Measurements from ENCODE around the gene LRRFIP1.
"Not testable (repeated sequence)": the region's sequence is repeated elsewhere in the genome, so short reads cannot be mapped to it uniquely, and the experiment has no call there.

Gene LRRFIP1

DNA sequence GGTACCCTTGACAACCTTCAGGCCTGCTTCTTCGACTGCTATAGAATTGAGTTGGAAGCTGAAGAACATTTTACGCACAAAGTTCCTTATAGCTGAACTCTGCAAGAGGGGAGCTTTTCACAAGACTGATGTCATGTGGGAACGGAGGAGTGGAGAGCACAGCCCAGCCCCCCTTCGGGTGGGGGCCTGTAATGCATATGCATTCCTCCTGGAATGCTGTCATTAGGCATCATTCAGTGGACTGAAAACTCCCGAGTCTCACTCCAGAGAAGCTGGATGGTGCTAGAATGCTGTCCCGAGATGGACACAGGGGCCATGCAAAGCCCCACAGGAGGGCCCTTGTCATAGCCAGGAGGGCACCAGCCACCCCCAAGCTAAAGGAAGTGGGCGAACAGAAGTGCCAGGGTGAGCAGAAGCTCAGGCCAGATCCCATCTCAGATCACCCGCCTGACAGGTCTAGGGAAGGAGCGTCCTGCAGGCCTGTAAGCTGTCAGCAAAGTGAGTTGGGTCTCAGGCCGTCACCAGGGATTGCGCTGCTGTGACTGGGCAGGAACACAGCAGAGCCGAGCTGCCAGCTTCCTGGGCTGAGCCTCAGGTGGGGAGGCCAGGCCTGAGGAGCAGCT lies 127.3 kb downstream of the LRRFIP1 start:
- Mint-ChIP-seq H3K9me3 (no peaks in the 10 kb centered on the region), H3K36me3 (ENCODE audit: insufficient read depth) (peaks cover 96% of the 10 kb centered on the region), H3K4me1 (ENCODE audit: low read depth in 2 of 2) (peaks cover 14 to 15% of the 10 kb centered on the region in 2 donors), H3K4me3 (peak overlapping the region in 1 of 2 donors; percentile 6), H3K27ac (no peak overlapping the region), H3K27me3 (no peaks in the 10 kb centered on the region)
- DNase-seq (no peak), ATAC-seq (replicated peaks) (no peak)

DNA sequence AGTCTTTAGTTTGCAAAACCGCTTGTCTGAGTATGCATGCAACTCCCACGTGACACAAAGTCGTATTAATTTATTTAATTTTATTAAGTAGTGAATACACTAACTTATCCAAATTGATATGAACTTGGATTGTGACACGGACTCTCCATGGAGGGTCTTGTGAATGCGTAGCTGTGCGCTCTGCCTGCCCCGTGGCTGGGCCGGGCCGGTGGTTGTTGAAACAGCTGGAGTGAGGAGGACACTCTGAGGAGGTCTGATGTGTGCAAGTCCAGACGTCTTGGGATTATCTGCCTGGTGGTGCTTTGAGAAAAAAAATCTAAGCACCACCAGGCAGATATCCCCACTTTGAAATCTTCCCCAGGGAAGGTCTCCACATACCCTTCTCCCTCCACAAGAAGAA lies 130.2 kb downstream of the LRRFIP1 start:
- peaks cover 6 to 7% of the 10 kb centered on the region in 2 donors for H3K4me1 Mint-ChIP-seq (ENCODE audit: low read depth in 2 of 2)
- H3K4me3 Mint-ChIP-seq, result no peak overlapping the region
- DNase-seq (no peak), ATAC-seq (replicated peaks) (no peak)
- no peak overlapping the region for H3K27ac Mint-ChIP-seq
- H3K27me3 Mint-ChIP-seq, result no peaks in the 10 kb centered on the region
- H3K36me3 Mint-ChIP-seq (ENCODE audit: insufficient read depth), result peaks cover 97% of the 10 kb centered on the region
- H3K9me3 Mint-ChIP-seq, result no peaks in the 10 kb centered on the region

DNA sequence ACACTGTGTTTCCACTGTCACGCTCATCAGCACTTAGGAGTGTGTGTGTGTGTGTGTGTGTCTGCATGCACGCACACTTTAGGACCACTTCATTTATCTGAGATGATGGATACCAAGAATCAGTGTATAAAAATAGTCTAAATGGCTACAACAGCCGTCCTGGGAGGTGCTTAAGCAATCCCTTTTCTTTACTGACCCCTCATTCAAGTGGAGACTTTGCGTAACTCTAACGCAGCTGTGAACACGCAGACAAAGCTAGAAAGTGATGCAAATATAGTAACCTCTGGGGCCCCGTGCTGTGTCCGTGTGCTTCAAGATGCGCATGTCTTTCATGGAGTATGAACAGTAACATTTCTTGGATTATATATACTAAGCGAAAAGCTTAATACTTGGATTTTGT lies 130.8 kb downstream of the LRRFIP1 start:
- Mint-ChIP-seq H3K27ac (no peak overlapping the region), H3K27me3 (no peaks in the 10 kb centered on the region), H3K36me3 (ENCODE audit: insufficient read depth) (peaks cover 97% of the 10 kb centered on the region), H3K9me3 (no peaks in the 10 kb centered on the region), H3K4me3 (no peak overlapping the region), H3K4me1 (ENCODE audit: low read depth in 2 of 2) (peaks cover 5 to 7% of the 10 kb centered on the region in 2 donors)
- DNase-seq, result no peak
- no peak for ATAC-seq (replicated peaks)

GRCh38 chr2:237759176-237759575 lies 131.8 kb downstream of the LRRFIP1 start:
- H3K9me3 Mint-ChIP-seq, result no peaks in the 10 kb centered on the region
- H3K4me1 Mint-ChIP-seq (ENCODE audit: low read depth in 2 of 2), result peaks cover 5 to 10% of the 10 kb centered on the region in 2 donors
- peaks cover 92% of the 10 kb centered on the region for H3K36me3 Mint-ChIP-seq (ENCODE audit: insufficient read depth)
- DNase-seq (no peak), ATAC-seq (replicated peaks) (no peak)
- H3K4me3 Mint-ChIP-seq, result peak overlapping the region in 1 of 2 donors; percentile 38
- no peaks in the 10 kb centered on the region for H3K27me3 Mint-ChIP-seq
- peak overlapping the region; percentile 44 to 46 for H3K27ac Mint-ChIP-seq

DNA sequence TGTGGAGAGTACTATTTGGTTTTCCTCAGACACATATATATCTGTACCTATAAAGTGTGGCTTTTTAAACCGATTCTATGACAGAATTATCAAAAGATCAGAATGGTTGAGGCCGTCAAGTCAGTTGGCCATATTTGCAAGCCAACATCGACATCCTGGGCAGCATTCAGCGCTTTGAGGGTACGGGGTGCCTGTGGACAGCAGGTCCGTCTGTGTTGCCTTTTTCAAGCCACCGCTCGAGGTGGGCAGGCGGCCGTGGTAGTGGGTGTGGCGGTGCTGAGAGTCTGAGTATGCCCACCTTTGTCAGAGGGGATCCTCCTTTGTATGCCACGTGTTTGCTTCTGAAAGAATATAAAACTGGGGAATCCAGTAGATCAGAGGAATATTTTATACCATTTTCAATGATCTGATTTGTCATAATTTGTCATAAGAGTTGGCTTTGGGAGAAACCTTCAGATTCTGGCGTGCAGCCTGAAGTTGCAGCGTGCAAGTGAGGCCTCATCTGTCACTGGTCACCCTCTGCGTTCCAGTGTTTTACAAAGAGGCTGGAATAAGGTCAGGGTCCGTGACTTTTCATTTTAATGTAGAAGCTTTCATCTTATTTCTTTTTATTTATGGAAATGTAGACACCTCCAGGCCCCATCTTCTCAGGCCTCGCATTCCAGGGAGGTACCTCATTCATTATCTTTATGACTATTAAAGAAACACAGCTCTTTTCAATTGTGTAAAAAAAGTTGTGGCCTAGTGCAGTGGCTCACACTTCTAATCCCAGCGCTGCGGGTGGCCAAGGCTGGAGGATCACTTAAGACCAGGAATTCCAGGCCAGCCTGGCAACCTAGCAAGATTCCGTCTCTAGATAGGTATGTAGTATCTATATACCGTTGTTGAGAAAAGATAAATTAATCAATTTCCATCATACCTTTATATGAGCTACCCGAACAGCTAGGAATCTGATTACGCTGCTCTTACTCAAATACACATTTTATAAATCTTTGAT lies 133.4 kb downstream of the LRRFIP1 start:
- H3K4me3 Mint-ChIP-seq, result no peak overlapping the region
- H3K27ac Mint-ChIP-seq, result no peak overlapping the region
- DNase-seq, result no peak
- no peaks in the 10 kb centered on the region for H3K9me3 Mint-ChIP-seq
- H3K27me3 Mint-ChIP-seq, result no peaks in the 10 kb centered on the region
- peaks cover 86% of the 10 kb centered on the region for H3K36me3 Mint-ChIP-seq (ENCODE audit: insufficient read depth)
- H3K4me1 Mint-ChIP-seq (ENCODE audit: low read depth in 2 of 2), result peaks cover 5 to 10% of the 10 kb centered on the region in 2 donors
- ATAC-seq (replicated peaks), result no peak

- ATAC-seq (replicated peaks), result not testable (repeated sequence)
These were observed 135.2 kb downstream of the LRRFIP1 start for GRCh38 chr2:237762291-237763182.

GRCh38 chr2:237763812-237764211 lies 136.4 kb downstream of the LRRFIP1 start:
- Mint-ChIP-seq H3K27ac (peak overlapping the region; percentile 41 to 42), H3K4me3 (no peak overlapping the region), H3K9me3 (no peaks in the 10 kb centered on the region), H3K36me3 (ENCODE audit: insufficient read depth) (peaks cover 85% of the 10 kb centered on the region), H3K27me3 (no peaks in the 10 kb centered on the region), H3K4me1 (ENCODE audit: low read depth in 2 of 2) (peaks cover 4 to 6% of the 10 kb centered on the region in 2 donors)
- no peak for DNase-seq
- no peak for ATAC-seq (replicated peaks)

More at GRCh38 chr2:237762291-237763182, 135.2 kb downstream of the LRRFIP1 start:
- not testable (repeated sequence) for H3K27me3 Mint-ChIP-seq; DNase-seq; H3K4me1 Mint-ChIP-seq (ENCODE audit: low read depth in 2 of 2); H3K9me3 Mint-ChIP-seq; H3K4me3 Mint-ChIP-seq
- H3K36me3 Mint-ChIP-seq (ENCODE audit: insufficient read depth), result peaks cover 85% of the 10 kb centered on the region
- peak overlapping the region; percentile 24 to 44 for H3K27ac Mint-ChIP-seq

DNA sequence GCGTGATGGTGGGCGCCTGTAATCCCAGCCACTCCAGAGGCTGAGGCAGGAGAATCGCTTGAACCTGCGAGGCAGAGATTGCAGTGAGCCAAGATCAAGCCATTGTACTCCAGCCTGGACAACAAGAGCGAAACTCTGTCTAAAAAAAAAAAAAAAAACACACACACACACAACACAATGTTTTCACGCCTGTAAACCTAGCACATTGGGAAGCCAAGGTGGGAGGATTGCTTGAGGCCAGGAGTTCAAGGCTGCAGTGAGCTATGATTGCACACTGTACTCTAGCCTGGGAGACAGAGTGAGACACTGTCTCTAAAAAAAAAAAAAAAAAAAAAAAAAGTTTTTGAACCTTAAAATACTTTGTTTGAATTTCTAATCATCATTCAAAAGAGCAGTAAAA lies 137.7 kb downstream of the LRRFIP1 start:
- not testable (repeated sequence) for H3K9me3 Mint-ChIP-seq; H3K27ac Mint-ChIP-seq; DNase-seq; H3K27me3 Mint-ChIP-seq; H3K4me1 Mint-ChIP-seq (ENCODE audit: low read depth in 2 of 2); H3K4me3 Mint-ChIP-seq; ATAC-seq (replicated peaks)
- peaks cover 82% of the 10 kb centered on the region for H3K36me3 Mint-ChIP-seq (ENCODE audit: insufficient read depth)

DNA sequence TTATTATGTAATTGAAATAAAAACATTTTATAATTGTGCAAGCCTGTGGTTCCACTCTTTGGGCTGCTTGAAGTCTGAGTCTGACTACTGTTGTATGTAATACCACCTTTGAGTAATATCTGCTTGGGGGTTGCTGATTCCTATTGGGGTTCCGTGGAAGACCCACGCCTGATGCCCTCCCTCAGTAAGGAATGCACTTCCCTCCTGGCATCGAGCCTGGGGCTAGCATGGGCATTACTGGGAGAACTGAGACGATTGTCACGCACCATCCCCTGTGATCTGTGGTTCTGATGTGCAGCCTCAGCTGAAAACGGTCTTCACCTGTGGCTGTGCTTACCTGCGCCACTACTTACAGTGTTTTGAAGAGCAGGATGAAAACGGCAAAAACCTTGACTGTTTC lies 138.5 kb downstream of the LRRFIP1 start:
- H3K27ac Mint-ChIP-seq, result no peak overlapping the region
- peaks cover 82% of the 10 kb centered on the region for H3K36me3 Mint-ChIP-seq (ENCODE audit: insufficient read depth)

GRCh38 chr2:237766340-237766739 lies 139.0 kb downstream of the LRRFIP1 start:
- peaks cover 82% of the 10 kb centered on the region for H3K36me3 Mint-ChIP-seq (ENCODE audit: insufficient read depth)
- H3K27ac Mint-ChIP-seq, result peak overlapping the region; percentile 35 to 72
- DNase-seq (no peak), ATAC-seq (replicated peaks) (no peak)
- H3K9me3 Mint-ChIP-seq, result no peaks in the 10 kb centered on the region
- no peak overlapping the region for H3K4me3 Mint-ChIP-seq
- peaks cover 4 to 6% of the 10 kb centered on the region in 2 donors for H3K4me1 Mint-ChIP-seq (ENCODE audit: low read depth in 2 of 2)
- no peaks in the 10 kb centered on the region for H3K27me3 Mint-ChIP-seq

More for the DNA sequence above, 138.5 kb downstream of the LRRFIP1 start:
- no peak for ATAC-seq (replicated peaks)
- no peaks in the 10 kb centered on the region for H3K27me3 Mint-ChIP-seq
- no peaks in the 10 kb centered on the region for H3K9me3 Mint-ChIP-seq
- peaks cover 4 to 6% of the 10 kb centered on the region in 2 donors for H3K4me1 Mint-ChIP-seq (ENCODE audit: low read depth in 2 of 2)
- DNase-seq, result no peak
- no peak overlapping the region for H3K4me3 Mint-ChIP-seq

DNA sequence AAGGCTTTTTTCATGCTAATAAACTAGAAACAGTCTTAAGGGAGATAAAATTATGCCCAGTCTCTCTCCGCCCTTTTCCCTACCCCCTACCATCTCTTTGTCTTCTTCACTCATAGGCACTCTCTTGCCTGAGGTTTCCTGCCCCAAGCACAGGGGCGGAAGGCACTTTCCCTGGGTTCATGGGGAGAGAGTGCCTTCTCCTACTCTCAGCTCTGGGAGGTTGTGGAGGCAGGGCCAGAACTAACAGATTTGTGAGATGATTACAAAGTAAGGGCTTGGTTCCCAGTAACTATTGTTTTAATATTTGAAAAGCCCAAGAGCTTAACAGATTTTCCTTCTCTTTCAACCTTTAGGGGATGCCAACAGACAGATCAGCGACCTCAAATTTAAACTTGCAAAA lies 145.1 kb downstream of the LRRFIP1 start:
- DNase-seq (no peak), ATAC-seq (replicated peaks) (no peak)
- Mint-ChIP-seq H3K27me3 (no peaks in the 10 kb centered on the region), H3K4me1 (ENCODE audit: low read depth in 2 of 2) (peaks cover 5 to 6% of the 10 kb centered on the region in 2 donors), H3K4me3 (no peak overlapping the region), H3K9me3 (no peaks in the 10 kb centered on the region), H3K27ac (no peak overlapping the region), H3K36me3 (ENCODE audit: insufficient read depth) (peaks cover 87% of the 10 kb centered on the region)

DNA sequence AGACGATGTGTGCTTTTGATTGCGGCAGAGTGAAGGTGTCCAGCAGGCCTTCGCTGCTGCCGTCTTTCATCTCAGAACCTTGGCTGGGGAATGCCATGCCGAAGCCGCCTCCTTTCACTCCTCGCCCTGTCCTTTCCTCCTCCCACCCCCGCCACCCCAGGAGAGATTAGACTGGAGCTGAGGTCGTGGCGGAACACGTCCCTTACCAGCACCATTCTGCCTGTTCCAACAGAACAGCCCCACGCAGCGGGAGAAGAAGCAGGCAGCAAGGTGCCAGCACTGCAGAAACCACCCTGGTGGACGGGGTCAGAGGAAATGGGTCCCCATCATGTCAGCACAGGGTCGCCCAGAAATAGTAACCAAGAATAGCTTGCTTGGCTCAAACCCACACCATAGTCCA lies 146.4 kb downstream of the LRRFIP1 start:
- peaks cover 89% of the 10 kb centered on the region for H3K36me3 Mint-ChIP-seq (ENCODE audit: insufficient read depth)
- no peak for ATAC-seq (replicated peaks)

More for the DNA sequence above, 146.4 kb downstream of the LRRFIP1 start:
- peaks cover 5 to 7% of the 10 kb centered on the region in 2 donors for H3K4me1 Mint-ChIP-seq (ENCODE audit: low read depth in 2 of 2)
- H3K27me3 Mint-ChIP-seq, result no peaks in the 10 kb centered on the region
- no peaks in the 10 kb centered on the region for H3K9me3 Mint-ChIP-seq
- peak overlapping the region in 1 of 2 donors; percentile 38 for H3K27ac Mint-ChIP-seq
- no peak overlapping the region for H3K4me3 Mint-ChIP-seq
- DNase-seq, result no peak
